ENCODE measurements around the gene PPP1R7.

The PPP1R7 gene

GRCh38 chr2:241139531-241140444, 10.5 kb upstream of the PPP1R7 start:
- no peak for DNase-seq (ENCODE audit: low read depth in 2 of 2)

- no peak for DNase-seq (ENCODE audit: low read depth in 2 of 2)
These were observed 9.8 kb upstream of the PPP1R7 start for GRCh38 chr2:241140445-241140840.

GRCh38 chr2:241141214-241141770, 9.0 kb upstream of the PPP1R7 start:
- no peak for DNase-seq (ENCODE audit: low read depth in 2 of 2)

- DNase-seq (ENCODE audit: low read depth in 2 of 2): no peak
These were observed 8.2 kb upstream of the PPP1R7 start for GRCh38 chr2:241142063-241142462.

DNA sequence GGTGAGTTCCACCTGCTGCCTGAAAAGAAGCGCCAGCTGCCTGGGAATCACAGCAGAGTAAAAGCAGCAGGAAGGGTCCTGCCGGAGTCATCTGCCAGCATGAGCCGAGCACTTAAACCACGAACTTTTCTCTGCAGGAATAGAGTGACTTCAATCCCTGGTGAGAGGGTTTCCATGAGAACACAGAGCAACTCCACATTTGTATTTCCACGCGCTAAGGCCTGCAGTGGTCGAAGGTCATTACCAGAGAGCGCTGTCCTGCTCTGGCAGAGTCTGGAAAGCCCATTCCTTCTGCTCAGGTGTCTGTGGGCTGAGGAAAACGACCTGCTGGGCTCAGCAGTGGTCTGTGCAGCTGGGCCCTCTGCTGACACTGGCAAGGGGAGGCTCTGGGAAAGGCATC, 7.7 kb upstream of the PPP1R7 start:
- DNase-seq (ENCODE audit: low read depth in 2 of 2): no peak

DNA sequence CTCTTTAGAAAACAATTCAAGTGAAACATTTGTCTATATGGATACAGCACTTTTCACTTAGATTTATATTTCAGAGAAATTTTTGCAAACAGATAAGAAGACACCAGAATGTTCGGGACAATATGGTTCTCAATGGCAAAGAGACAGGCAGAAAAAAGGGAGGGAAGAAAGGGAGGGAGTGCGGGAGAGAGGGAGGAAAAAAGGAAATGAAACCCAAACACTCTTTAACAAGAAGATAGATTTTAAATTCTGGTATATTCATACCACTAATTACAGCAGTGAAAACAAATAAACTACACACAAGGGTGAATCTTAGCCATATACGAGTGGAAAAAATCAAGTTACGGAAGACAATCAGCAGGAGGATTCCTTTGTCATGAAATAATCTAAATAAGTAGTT, 4.0 kb upstream of the PPP1R7 start:
- no peak for DNase-seq (ENCODE audit: low read depth in 2 of 2)

GRCh38 chr2:241147336-241147735, 2.9 kb upstream of the PPP1R7 start:
- DNase-seq (ENCODE audit: low read depth in 2 of 2): no peak

DNA sequence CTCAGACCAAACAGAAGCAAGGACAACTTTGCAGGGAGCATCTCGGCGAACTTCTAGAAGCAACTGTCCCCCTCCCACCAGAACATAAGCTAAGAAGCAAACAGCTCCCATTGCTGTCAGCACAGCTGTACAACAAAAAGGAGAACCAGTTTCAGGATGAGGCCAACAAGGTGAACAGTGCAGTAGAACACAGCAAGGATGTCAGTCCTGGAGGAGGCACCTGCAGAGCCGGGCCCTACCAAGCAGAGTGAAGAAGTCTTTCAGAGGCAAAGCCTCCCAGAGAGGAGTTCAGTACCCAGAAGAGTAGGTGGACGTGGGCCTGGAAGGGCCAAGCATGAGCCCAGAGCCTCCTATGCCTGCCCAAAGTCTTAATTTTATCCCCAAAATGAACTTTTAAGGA, 2.0 kb upstream of the PPP1R7 start:
- no peak for DNase-seq (ENCODE audit: low read depth in 2 of 2)

DNA sequence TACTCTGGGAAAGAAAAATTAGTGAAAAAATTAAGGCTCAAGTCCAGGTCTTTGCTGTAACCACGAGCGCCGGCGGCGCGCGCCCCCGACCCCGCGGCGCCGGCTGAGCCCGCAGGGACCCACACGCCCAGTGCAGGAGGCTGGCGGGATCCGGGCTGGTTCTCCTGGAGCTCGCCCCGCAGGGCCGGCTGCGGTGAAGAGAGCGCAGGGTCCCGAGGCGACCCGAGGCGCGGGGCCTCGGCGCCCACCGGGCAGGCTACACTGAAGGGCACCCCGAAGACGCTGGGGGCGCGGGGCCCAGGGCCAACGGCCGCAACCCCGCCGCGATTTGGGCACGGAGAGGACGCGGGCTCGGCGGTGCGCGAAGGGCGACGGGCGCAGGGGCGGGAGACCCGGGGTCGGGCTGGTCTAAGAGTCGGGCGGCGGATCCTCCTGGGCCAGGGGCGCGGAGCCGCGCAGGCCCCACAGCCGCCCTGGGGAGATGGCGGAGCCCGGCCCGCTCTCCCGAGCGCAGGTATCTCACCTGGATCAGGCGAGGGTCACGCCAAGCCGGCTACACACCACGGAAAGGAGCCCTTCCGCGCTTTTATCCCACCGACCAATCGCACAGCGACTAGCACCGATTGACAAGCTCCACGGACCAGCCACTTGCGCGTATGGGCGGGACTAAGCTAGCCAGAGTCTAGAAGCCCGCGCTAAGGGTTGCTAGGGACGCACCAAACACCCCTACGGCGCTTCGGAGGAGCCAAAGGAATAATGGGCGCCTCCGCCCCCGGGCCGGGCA, 1.2 kb upstream of the PPP1R7 start, which contains the start of gene PASK:
PASK (minus strand) TSS at position 582 of the 784 bp plus-strand sequence. CDS start 6,440 bp downstream, outside the sequence.
- peak; percentile 76 to 86 for DNase-seq (ENCODE audit: low read depth in 2 of 2)

DNA sequence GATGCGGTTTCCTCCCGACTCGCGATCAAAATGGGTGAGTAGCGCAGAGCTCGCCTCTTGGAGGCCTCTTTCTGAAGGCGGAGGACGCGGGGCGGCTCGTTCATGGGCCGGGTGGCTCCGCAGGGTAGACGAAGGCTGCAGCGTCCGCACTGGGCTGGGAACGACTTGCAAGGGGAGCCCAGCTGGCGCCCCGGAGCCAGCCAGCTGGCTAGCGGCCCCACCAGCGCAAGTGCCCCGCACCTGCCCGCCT, 667 bp upstream of the PPP1R7 start:
- no peak for DNase-seq (ENCODE audit: low read depth in 2 of 2)

- DNase-seq (ENCODE audit: low read depth in 2 of 2): no peak
These were observed 628 bp downstream of the PPP1R7 start for GRCh38 chr2:241150660-241151530.

GRCh38 chr2:241151934-241152660, 1.8 kb downstream of the PPP1R7 start:
- DNase-seq (ENCODE audit: low read depth in 2 of 2): no peak

GRCh38 chr2:241153616-241154015, 3.3 kb downstream of the PPP1R7 start:
- DNase-seq (ENCODE audit: low read depth in 2 of 2): no peak

- no peak for DNase-seq (ENCODE audit: low read depth in 2 of 2)
These were observed 4.6 kb downstream of the PPP1R7 start for GRCh38 chr2:241154915-241155314.

DNA sequence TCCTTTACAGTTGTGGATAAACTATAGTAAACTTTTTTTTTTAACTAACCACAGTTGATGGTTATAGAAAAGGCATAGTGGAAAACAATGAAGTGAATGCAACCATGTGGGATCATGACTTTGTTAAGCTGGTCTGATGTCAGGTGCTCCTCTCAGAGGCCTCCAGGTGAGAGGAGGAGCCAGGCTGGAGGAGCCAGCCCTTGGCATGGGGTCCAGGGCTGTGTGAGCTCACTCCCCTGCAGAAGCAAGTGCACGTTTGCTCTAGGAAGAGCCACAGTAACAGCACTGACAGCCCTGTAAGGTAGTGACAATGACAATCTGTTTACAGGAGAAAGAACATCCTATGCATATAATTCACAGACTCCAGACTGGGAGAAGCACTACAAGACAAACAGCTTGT, 5.7 kb downstream of the PPP1R7 start:
- DNase-seq (ENCODE audit: low read depth in 2 of 2): no peak

GRCh38 chr2:241156971-241157441, 6.7 kb downstream of the PPP1R7 start:
- DNase-seq (ENCODE audit: low read depth in 2 of 2): no peak

DNA sequence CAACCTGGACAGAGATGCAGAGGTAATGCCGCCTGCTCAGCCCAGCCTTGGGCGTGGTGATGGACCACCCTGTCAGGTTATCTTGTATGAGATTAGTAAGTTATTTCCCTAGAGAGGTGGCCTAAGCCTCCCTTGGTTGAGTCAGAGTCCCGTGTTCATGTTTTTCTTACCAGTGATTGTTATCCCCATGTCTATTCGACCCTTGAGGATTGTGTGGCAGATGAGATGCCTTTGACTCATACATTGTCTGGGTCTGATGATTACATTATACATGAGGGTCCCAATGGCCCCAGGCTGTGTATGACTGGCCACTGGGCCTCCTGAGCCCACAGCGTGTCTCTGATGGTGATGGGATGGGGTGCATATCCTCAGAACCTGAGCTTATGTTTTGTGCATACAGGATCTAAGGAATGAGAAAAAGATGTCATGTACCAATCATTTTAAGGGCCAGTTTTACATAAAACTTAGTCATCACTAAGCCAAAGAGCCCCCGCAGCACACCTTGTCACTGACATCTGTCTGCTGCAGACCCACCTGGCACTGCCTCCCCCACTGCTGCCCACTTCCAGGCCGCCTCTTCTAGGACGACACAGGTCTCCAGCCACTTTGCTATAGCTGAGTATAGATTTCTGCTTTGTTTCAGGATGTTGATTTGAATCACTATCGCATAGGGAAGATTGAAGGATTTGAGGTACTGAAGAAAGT, 7.7 kb downstream of the PPP1R7 start:
- DNase-seq (ENCODE audit: low read depth in 2 of 2): no peak

DNA sequence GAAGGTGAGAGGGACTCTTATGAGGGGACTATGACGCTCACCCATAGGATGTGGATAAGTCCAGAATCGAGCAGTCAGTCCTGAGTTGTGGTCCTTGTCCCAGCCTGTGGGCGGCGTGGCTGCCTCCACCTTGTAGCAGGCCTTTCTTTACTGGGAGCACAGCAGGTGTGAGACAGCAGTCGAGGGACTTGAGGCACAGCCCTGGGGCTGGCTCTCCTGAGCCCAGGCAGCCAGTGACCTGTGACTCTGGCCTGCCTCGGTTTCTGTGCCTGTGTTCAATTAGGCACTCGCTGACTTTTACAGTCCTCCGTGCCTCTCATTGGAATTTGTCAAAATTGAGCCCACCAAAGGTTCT, 8.3 kb downstream of the PPP1R7 start:
- no peak for DNase-seq (ENCODE audit: low read depth in 2 of 2)

- DNase-seq (ENCODE audit: low read depth in 2 of 2): no peak
These were observed 8.8 kb downstream of the PPP1R7 start for GRCh38 chr2:241159116-241159515.

DNA sequence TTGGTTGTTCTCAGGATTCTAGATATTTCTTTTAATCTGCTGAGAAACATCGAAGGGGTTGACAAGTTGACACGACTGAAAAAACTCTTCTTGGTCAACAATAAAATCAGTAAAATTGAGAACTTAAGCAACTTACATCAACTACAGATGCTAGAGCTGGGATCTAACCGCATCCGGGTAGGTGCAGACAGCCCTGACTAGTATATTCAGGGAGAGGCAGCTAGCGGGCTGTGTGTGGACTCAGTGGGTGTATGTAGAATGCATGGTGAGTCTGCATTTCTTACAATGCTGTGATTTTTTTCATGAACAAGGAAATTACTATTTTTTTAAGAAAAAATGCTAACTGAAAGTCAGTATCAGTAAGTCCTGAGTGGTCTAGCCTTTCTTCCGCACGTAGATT, 10.1 kb downstream of the PPP1R7 start:
- no peak for DNase-seq (ENCODE audit: low read depth in 2 of 2)
